Stimulated activated naive CD8-positive, alpha-beta T cell treated with anti-CD3 and anti-CD28 coated beads, Interleukin-15, Interleukin-2, amounts not matched to agents 100 U/mL and 50 U/mL, for 24 hours (primary cell): ENCODE results near the gene VPS13C.
A peak's percentile ranks its signal among the peaks of the same experiment; 100 is the strongest.
"Not testable (repeated sequence)": the region's sequence is repeated elsewhere in the genome, so short reads cannot be mapped to it uniquely, and the experiment has no call there.

Source experiments
- ATAC-seq: fragments of 150-1000 bp; cut with Tn5 transposase; one replicate; pipeline ENCODE4 v1.10.0; 2021
- DNase-seq: peaks from one replicate; pipeline ENCODE4 v3.0.0; 2021

The VPS13C gene

DNA sequence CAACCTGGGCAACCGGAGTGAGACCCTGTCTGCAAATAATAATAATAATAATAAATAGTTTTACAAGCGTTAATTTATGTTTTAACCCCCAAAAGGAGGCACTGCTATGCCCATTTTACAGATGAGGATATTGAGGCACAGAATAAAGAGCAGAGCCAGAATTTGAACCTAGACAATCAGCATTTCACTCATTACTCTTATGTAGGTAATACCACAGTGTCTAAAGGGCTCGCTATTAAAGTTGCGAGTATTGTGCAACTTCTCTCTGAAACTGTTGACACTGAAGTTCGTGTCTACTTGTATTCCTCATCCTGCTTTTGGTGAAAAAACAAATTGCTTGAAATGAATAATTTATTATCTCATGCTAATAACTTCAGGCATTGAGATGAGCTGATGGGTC lies 9.3 kb upstream of the VPS13C start:
- ATAC-seq (no peak), DNase-seq (no peak)

DNA sequence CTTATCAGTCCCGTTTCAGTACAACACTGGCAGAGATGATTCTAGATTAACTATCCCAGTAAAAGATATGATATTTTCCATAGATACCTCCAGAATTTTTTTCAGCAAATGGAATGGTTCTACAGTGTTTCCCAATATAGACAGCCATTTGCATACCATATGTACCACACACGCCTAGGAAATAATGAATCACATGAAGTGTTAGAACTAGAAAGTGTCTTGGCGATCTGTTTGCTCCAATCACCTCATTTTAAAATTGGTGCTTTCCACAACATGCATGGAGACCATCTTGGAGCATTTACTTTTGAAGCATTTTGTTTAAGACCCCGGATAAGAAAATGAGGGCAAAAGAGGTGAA lies 8.5 kb upstream of the VPS13C start:
- ATAC-seq (peak; percentile 37), DNase-seq (no peak)

DNA sequence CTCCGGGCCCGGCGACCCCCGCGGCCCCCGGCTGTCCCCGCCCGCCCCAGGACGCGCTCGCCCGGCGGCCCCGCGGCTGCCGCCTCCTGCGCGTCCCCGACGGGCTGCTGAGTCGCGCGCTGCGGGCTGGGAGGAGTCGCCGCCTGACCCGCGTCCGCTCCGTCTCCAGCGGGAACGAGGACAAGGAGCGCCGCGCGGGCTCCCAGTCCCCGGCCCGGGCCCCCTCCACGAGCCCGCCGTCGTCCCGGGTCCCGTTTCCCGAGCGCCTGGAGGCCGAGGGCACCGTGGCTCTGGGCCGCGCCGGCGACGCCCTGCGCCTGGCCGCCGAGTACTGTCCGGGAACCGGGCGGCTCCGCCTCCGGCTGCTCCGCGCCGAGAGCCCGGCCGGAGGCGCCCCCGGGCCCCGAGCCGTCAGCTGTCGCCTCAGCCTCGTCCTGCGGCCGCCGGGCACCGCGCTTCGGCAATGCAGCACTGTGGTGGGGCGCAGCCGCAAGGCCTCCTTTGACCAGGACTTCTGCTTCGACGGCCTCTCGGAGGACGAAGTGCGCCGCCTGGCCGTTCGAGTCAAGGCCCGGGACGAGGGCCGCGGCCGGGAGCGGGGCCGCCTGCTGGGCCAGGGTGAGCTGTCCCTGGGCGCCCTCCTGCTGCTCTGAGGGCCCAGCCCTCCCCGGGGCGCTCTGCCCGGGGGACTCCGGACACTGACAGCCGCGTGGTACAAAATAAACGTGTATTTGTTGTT lies 8.0 kb upstream of the VPS13C start:
- ATAC-seq (peak; percentile 55), DNase-seq (peak; percentile 40)

DNA sequence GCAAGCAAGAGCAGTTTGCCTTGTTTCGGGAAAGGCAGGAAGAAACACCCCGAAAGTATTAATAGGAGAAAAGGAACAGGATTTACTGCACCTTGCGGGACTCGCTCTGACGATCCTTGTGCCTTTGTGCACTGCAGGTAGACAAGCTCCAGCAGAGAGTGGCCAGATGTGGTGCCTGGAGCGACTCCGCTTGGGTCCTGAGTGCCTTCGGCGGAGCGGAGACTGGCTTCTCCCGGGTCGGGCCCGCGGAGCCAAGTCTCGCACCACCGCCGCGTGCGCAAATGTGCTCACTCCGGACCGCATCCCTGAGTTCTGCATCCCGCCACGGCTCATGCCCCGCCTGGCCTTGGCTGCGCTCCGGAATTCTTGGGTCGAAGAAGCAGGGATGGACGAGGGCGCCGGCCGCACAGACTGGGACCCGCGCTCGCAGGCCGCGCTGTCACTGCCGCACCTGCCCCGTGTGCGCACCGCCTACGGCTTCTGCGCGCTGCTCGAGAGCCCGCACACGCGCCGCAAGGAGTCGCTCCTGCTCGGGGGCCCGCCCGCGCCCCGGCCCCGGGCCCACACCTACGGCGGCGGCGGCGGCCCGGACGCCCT lies 7.3 kb upstream of the VPS13C start:
- peak; percentile 35 for DNase-seq
- peak; percentile 54 for ATAC-seq

DNA sequence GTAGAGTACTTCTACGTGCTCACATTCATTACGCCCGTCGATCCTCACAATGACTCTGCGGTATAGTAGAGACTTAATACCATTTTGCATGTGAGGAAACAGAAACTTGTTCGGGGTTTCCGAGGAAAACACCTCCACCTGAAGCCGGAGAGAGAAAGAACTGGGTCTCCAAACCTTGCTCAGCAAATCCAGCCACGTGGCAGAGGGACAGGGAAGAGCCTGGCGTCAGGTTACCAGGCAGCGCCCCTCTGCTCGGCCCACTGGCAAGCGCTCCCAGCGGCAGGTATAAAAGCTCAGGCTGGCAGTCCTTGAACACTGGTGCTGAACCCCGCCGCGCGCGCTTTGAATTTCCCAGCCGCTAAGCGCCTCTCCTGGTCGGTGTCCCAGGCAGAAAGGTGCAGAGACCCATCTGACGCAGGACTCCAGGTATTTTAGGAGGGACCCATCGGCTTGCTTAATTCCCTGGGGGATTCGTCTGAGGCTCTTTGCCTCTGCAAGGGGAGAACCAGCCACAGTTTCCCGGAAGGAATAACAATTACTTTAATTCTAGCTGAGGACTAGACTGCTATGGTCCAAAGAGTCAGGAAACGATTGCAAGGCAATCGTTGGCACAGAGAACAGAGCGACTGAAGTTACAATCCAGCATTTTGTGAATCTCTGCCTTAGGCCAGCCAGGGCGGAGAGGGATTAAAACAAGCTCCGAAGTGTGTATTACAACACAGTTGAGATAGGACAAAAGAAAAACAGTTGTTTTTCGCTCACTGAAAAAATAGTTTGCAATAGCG lies 6.6 kb upstream of the VPS13C start, which contains the start of gene C2CD4A:
Gene C2CD4A (plus strand): TSS at position 315 of the 785 bp plus-strand sequence. CDS start 637 bp downstream, outside the sequence.
- DNase-seq (peak; percentile 65), ATAC-seq (peak; percentile 58)

DNA sequence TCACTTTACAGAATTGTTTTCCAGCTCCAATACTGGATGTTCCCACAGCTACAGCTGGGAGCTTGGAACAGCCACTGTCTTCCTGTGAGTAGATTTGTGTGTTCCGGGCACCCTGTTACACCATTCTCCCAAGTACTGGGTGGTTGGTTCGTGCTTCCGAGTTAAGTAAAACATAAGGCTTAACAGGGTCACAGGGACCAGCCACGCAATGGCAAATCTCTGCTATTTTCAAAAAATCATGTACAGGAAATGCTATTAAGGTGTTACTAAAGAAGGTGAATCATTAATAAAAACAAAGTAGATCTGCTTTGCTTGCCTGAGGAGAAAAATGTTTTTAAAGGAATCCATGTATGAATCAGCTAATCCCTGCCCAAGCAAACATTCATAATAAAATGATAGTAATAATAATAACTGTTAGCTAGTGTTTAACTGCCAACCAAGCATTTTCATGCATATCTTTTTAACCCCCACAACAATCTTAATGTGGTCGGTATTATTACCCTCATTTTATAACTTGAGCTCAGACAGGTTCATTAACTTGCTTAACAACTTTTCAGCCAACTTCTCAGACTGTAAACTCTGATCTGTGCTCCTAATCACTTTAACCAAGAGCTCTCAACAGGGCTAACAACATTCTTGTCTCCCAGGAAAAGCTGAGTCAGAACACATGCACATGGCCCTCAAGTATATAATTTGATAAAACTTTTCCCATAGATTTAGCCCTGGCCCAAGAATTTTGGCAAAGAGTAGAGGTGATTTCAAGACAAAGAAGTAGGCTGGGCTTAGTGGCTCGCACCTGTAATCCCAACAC lies 3.8 kb upstream of the VPS13C start:
- no peak for ATAC-seq

DNA sequence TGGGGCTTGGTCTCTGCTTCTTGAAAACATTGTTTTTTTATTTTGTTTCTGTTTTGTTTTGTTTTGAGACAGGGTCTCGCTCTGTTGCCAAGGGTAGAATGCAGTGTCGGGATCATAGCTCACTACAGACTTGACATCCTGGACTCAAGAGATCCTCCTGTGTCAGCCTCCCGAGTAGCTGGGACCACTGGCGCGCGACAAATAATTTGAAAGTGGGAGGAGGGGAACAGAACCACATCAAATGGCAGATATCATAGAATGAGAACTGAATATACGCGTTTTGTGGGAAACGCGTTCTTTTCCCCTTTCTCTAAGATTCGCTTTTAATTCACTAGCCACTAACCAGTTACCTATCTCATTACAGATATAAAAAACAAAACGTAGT lies 641 bp upstream of the VPS13C start:
- peak; percentile 2 for ATAC-seq

More for the DNA sequence above, 3.8 kb upstream of the VPS13C start:
- DNase-seq: no peak

DNA sequence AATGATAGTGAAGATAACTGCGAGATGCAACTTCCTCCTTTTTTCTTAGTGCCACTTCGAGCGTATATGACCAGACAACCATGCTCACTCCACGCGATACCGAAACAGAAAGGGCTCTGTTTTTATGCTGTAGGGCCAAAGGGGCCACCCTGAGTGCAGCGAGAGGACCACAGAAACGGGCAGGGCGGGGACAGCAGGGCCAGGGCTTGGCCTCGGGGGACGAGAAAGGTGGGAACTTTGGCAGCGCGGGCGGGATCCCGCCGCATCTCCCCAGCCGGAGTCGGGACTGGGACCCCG lies 483 bp downstream of the VPS13C start:
- peak; percentile 72 for ATAC-seq
- peak; percentile 73 for DNase-seq

More for the DNA sequence above, 641 bp upstream of the VPS13C start:
- DNase-seq: peak; percentile 37

DNA sequence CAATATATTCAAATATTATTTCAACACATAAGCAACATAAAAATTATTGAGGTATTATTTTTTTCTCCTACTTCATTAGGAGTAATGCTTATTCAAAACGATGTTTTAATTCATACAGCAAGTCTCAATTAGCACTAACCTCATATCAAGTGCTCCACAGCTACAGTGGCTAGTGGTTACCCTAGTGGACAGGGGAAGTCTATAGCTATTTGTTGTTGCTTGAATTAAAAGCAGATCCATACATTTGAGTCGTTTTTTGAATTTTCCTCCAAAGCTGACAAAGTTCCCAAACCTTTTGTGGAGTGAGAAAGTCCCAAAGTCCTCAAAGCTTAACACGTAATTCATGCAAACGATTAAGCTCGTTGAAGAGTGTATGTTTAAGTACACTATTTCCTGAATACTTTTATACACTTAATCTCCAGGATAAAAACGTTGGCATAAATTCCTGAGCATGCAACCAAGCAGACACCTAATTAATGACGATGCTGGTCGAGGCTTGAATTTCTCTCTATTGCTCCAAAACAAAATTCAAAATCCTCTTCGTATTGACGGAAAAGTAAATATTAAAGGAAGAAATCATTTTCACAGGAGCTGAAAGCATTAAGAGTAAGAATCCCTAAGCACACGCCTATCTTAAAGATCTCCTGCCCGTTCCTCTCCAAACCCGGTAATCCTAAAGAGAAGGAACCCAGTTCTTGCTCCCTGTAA lies 985 bp downstream of the VPS13C start:
- no peak for ATAC-seq

DNA sequence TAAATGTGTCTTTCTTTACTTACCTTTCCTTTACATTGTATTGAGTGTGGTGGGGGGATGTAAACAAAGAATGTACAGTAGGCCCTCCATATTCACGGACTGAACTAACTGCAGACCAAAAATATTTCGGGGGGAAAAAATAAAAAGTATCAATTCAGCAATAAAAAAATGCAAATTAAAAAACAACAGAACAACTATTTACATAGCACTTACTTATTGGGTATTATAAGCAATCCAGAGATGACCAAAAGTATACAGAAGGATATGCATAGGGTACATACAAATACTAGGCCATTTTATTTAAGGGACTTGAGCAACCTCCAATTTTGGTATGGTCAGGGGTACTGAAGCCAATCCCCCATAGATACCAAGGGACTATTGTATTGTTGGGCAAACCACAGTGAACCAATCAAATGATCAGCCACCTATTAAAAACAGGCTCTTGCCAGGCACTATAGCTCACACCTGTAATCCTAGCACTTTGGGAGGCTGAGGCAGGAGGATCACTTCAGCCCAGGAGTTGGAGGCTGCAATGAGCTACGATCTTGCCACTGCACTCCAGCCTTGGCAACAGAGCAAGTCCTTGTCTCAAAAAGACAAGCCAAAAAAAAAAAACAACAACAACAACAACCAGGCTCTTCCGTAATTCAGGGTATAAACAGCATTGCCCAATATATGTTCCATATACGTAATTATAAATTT lies 1.8 kb downstream of the VPS13C start:
- DNase-seq: no peak
- ATAC-seq: no peak

More for the DNA sequence above, 985 bp downstream of the VPS13C start:
- no peak for DNase-seq

DNA sequence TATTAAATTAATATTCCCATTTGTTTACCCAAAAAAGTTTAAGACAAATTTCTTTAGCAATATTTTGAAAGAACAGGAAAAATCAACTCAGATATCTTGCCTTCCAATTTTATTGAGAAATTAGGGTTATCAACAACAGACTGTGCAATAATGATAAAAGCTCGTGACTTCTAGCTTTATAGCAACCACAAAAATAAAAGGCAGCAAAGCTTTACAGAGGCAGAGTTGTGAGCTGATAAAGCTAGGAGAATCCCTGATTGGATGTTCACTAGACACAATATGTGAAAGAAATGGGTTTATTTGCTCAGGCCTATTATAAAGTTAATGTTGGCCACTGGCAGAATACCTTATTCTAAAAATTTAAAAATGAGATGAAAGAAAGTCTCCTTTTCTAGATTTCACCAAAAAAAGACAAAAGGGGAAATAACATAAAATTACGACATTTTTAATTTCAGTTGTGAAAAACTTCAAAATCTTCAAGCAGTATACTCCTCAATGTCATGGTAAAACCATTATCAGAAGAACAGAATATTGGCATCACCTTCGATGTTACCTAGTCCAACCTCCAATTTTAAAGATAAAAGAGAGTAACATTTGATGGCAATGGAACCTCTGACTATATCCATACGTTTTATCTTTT lies 2.8 kb downstream of the VPS13C start:
- no peak for DNase-seq
- ATAC-seq: no peak

DNA sequence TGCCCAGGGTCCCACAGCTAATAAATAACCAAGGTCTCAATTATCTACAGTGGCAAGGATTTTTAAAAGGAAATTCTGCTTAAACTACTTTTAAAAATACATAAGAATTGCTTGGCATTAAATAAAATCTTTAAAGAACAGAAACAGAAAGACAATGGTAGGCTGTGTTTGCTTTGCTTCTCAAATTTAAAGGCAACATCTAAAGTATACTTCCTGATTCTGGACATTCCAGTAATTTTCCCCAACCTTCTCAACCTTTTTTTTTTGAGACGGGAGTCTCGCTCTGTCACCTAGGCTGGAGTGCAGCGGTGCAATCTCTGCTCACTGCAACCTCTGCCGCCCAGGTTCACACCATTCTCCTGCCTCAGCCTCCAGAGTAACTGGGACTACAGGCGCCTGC lies 5.3 kb downstream of the VPS13C start:
- no peak for ATAC-seq
- no peak for DNase-seq

DNA sequence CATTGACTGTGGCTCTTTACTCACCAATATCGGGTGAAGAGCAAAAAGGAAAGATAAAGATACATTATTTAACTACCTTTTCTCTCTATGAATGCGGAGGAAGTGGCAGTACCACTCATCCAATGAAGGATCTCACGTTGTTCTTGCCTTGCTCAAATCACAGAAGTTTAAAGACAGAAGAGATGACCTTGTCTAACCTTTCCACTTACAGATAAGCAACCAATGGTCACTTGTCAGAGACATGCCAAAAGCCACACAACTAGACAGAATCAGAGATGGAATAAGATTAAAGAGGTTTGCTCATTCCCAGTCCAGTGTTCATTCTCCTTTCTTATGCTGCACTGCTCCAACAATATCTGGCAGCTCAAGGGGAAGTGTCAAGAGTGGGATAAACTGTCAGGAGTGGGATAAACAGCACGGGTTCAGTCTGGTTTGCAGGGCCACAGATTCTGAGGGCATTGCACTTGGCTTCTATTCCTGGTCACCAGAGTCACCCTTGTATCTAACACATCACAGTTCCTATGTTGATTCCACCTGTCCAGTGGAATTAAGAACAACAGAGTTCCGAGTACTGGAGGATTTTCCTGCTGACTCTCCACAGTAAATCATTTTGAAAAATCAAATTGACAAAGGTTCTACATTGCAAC lies 6.7 kb downstream of the VPS13C start:
- ATAC-seq (no peak), DNase-seq (no peak)

DNA sequence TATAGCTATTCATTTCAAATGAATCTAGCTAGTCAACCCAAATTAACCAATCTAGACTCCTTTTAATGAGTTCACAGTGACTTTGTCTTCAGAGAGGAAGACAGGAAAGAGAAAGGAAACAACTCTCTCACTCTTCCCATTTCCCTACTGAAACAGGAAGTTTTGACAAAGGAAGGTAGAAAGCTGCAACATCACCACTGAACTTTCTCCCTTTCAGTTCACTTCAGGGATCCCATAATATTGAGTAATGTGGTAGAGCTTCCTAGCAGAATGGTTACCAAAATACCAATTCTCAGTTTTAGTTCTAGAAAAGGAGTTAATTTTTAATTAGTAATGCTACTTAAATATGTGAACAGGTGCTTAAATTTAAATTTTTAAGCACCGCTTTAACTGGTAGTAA lies 7.5 kb downstream of the VPS13C start:
- no peak for ATAC-seq
- DNase-seq: no peak

DNA sequence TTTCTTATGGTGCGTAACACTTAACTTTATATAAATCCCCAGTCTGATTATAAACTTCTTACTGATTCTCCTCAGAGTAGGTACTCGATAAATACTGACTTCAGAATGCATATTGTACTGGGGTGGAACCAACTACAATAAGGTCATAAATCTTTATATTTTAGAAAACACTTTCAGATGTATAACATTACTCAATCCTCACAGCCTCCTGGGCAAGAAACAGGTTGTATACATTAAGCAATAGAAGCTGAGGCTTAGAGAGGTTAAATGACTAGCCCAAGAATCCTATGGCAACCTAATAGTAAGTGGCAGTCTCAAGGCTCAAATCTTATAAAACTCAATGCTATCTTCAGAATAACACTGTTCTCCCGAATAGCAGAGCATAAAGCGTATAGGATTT lies 9.1 kb downstream of the VPS13C start:
- no peak for ATAC-seq

DNA sequence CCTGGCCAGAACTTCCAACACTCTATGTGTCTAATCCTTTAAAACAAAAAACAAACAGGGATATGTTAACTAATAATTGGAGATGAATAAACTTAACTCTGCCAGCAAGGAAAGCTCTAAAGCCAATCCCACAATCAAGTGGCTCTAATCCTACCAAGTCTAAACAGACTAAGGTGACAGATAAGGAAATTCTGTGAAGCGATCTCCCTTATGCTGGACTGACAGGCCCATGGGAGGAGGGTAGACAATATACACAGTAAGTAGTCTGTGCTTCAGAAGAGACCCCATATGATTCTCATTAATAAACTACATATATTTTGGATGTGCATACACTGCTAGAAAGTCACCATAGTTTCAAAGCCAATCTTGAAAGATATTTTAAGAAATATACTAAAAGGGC lies 10.1 kb downstream of the VPS13C start:
- ATAC-seq (no peak), DNase-seq (no peak)

More for the DNA sequence above, 9.1 kb downstream of the VPS13C start:
- no peak for DNase-seq

DNA sequence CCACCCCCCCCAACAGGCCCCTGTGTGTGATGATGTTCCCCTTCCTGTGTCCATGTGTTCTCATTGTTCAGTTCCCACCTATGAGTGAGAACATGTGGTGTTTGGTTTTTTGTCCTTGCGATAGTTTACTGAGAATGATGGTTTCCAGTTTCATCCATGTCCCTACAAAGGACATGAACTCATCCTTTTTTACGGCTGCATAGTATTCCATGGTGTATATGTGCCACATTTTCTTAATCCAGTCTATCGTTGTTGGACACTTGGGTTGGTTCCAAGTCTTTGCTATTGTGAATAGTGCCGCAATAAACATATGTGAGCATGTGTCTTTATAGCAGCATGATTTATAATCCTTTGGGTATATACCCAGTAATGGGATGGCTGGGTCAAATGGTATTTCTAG lies 12.0 kb downstream of the VPS13C start:
- ATAC-seq: not testable (repeated sequence)

DNA sequence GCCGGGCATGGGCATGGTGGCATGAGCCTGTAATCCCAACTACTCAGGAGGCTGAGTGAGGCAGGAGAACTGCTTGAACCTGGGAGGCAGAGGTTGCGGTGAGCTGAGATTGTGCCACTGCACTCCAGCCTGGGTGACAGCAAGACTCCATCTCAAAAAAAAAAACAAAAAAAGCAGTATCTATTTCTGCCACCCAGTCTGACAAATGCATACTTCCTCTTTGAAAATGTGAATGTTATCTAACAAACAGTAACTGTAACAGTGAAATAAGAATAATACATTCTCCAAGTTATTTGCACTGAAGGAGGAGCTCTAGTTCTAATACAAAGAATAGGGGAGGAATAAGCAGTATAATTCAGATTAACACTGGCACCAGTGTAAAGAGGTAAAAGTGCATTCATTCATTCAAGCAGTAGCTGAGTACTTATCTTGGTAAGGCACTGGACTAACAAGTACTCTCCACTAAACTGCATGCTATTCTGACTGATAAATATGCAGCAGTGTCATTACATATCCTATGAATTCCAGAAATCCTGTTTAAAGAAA lies 12.9 kb downstream of the VPS13C start:
- ATAC-seq (no peak), DNase-seq (no peak)

More for the DNA sequence above, 12.0 kb downstream of the VPS13C start:
- DNase-seq: not testable (repeated sequence)

DNA sequence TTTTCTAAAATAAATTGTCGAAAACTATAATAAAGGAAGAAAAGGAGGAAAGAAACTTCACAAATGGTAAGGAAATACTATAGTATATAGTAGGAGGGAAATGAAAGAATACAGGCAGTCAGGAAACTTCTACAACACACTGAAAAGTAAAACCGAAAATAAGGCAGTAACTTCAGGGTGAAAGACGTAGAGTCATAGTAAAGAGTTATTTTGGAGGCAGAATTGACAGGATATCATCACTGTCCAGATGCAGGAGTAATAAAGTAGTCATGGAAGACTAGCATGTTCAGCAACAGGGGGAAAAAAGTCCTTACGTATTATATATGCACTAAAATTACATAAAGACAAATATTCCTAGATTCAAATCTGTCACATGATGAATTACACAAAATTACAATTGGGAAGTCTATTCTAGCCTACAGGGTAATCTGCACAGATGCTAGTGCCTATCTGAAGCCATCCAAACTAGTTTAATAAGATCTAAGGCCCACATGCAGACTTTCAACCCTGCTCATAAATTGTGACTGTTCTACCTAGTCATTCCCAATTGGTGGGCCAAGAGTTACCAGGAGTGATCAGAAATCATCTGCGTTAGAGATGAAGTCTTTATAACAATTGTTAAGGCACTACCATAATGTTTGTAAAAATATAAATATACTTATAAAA lies 14.0 kb downstream of the VPS13C start:
- DNase-seq (no peak), ATAC-seq (peak; percentile 72)
